Measurements from ENCODE around the gene SLC16A5.

DNA sequence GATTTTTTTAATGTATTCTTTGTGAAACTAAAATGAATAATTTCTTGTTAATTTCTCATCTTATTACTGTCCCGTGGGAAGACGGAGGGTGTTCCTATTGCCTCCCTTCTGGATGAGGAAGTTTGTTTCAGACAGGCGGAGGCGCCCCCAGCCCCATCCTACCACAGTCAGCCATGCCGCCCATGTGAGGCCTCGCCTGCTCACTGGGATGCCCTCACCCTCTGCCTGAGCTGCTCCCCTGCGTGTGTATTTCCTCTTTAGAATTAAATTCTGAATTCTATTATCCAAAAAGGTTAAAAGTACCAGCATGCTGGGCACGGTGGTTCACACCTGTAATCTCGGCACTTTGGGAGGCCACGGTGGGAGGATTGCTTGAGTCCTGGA is 26.7 kb upstream of the SLC16A5 start:
- TF ChIP-seq, protein P1, sequence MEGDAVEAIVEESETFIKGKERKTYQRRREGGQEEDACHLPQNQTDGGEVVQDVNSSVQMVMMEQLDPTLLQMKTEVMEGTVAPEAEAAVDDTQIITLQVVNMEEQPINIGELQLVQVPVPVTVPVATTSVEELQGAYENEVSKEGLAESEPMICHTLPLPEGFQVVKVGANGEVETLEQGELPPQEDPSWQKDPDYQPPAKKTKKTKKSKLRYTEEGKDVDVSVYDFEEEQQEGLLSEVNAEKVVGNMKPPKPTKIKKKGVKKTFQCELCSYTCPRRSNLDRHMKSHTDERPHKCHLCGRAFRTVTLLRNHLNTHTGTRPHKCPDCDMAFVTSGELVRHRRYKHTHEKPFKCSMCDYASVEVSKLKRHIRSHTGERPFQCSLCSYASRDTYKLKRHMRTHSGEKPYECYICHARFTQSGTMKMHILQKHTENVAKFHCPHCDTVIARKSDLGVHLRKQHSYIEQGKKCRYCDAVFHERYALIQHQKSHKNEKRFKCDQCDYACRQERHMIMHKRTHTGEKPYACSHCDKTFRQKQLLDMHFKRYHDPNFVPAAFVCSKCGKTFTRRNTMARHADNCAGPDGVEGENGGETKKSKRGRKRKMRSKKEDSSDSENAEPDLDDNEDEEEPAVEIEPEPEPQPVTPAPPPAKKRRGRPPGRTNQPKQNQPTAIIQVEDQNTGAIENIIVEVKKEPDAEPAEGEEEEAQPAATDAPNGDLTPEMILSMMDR (IDR thresholded peaks at IDR 0.05) = no peak
- no peak for TF ChIP-seq POLR2A (IDR thresholded peaks at IDR 0.05)
